GM21576 (cell line): ENCODE data around the gene PKIB.
"Not testable (repeated sequence)": the region's sequence is repeated elsewhere in the genome, so short reads cannot be mapped to it uniquely, and the experiment has no call there.

Experiments used
- ATAC-seq: cut with Tn5 transposase; IDR thresholded peaks from one replicate; pipeline ENCODE4 v1.9.1; 2021; ENCODE audit warnings: mild to moderate bottlenecking, moderate library complexity; ENCODE audit not compliant: unreplicated experiment

The PKIB gene

GRCh38 chr6:122609881-122610689 is at the start of gene PKIB:
TSS of gene PKIB (plus strand) at chr6:122610405. CDS start at chr6:122717795, 107,390 bp downstream.
- ATAC-seq = peak; percentile 93

GRCh38 chr6:122563364-122564052 is 46.7 kb upstream of the PKIB start:
- ATAC-seq = no peak

- no peak for ATAC-seq
Measured at GRCh38 chr6:122564230-122564629, 46.0 kb upstream of the PKIB start.

GRCh38 chr6:122565708-122566107 is 44.5 kb upstream of the PKIB start:
- no peak for ATAC-seq

- ATAC-seq = no peak
Measured at GRCh38 chr6:122567034-122567433, 43.2 kb upstream of the PKIB start.

- ATAC-seq = no peak
Measured at GRCh38 chr6:122568350-122568749, 41.9 kb upstream of the PKIB start.

- no peak for ATAC-seq
Measured at GRCh38 chr6:122568797-122569221, 41.4 kb upstream of the PKIB start.

GRCh38 chr6:122569230-122569771 is 40.9 kb upstream of the PKIB start:
- no peak for ATAC-seq

- no peak for ATAC-seq
Measured at GRCh38 chr6:122571888-122572287, 38.3 kb upstream of the PKIB start.

GRCh38 chr6:122576888-122577287 is 33.3 kb upstream of the PKIB start:
- no peak for ATAC-seq

- ATAC-seq = no peak
Measured at GRCh38 chr6:122578961-122579360, 31.2 kb upstream of the PKIB start.

GRCh38 chr6:122580737-122581136 is 29.5 kb upstream of the PKIB start:
- ATAC-seq = no peak

- ATAC-seq = no peak
Measured at GRCh38 chr6:122589115-122589514, 21.1 kb upstream of the PKIB start.

GRCh38 chr6:122598295-122598694 is 11.9 kb upstream of the PKIB start:
- not testable (repeated sequence) for ATAC-seq

GRCh38 chr6:122604676-122605075 is 5.5 kb upstream of the PKIB start:
- ATAC-seq = no peak

- ATAC-seq = peak; percentile 30
Measured at GRCh38 chr6:122610690-122611455, 668 bp downstream of the PKIB start.

GRCh38 chr6:122612838-122613237 is 2.6 kb downstream of the PKIB start:
- no peak for ATAC-seq

- no peak for ATAC-seq
Measured at GRCh38 chr6:122614303-122614702, 4.1 kb downstream of the PKIB start.

- ATAC-seq = no peak
Measured at GRCh38 chr6:122615409-122615808, 5.2 kb downstream of the PKIB start.

- ATAC-seq = no peak
Measured at GRCh38 chr6:122616877-122617276, 6.7 kb downstream of the PKIB start.

GRCh38 chr6:122619309-122619708 is 9.1 kb downstream of the PKIB start:
- ATAC-seq = no peak
